Liver (tissue), 9 donors: ENCODE data around the gene ABCC2. TPM values are rescaled to one million over a fixed set of nuclear protein-coding genes. Genes with fewer than 3 reads are reported as not detected.

Experiments
- DNase-seq: peaks from one replicate; pipeline ENCODE4 v3.0.0-alpha.2; 2017; ENCODE audit warnings: low spot score
- H3K27ac ChIP-seq, 2 donors: one replicate each; pipeline ENCODE4 v1.7.0; 2013; ENCODE audit warnings: inconsistent platforms in 2 of 2, low read length in 2 of 2, control low read depth in 1 of 2, low read depth in 1 of 2, mild to moderate bottlenecking in 1 of 2
- H3K27me3 ChIP-seq, 4 donors: one replicate each; pipeline versions ENCODE4 v1.6.1 to v1.7.0; 2013; ENCODE audit warnings: low read length in 3 of 4, inconsistent platforms in 1 of 4, mild to moderate bottlenecking in 1 of 4, moderate library complexity in 1 of 4; ENCODE audit not compliant: control insufficient read depth in 4 of 4, insufficient read depth in 4 of 4
- H3K36me3 ChIP-seq, 4 donors: one replicate each; pipeline versions ENCODE4 v1.6.1 to v1.7.0; 2013; ENCODE audit warnings: low read length in 3 of 4, mild to moderate bottlenecking in 3 of 4, low read depth in 1 of 4, moderate library complexity in 1 of 4; ENCODE audit not compliant: control insufficient read depth in 4 of 4, insufficient read depth in 3 of 4
- H3K4me1 ChIP-seq, 4 donors: one replicate each; pipeline versions ENCODE4 v1.6.1 to v1.7.0; 2013; ENCODE audit warnings: low read length in 3 of 4, mild to moderate bottlenecking in 3 of 4, moderate library complexity in 1 of 4; ENCODE audit not compliant: control insufficient read depth in 4 of 4, insufficient read depth in 4 of 4
- H3K4me3 ChIP-seq, 3 donors: one replicate each; pipeline versions ENCODE4 v1.6.1 to v1.7.0; 2013; ENCODE audit warnings: low read length in 3 of 3, control low read depth in 1 of 3, low read depth in 1 of 3, mild to moderate bottlenecking in 1 of 3
- H3K9ac ChIP-seq, 2 donors: one replicate each; pipeline ENCODE4 v1.7.0; 2013; ENCODE audit warnings: low read length in 2 of 2, mild to moderate bottlenecking in 2 of 2, moderate library complexity in 2 of 2, control low read depth in 1 of 2, low read depth in 1 of 2
- H3K9me3 ChIP-seq, 4 donors: one replicate each; pipeline versions ENCODE4 v1.6.1 to v1.7.0; 2013; ENCODE audit warnings: low read length in 3 of 4; ENCODE audit not compliant: control insufficient read depth in 4 of 4
- EGR1 ChIP-seq, 2 donors: IDR thresholded peaks; 2 replicates each; pipeline ENCODE4 v1.6.1; 2016 to 2018; ENCODE audit warnings: antibody characterized with exemption in 2 of 2, low read depth in 2 of 2
- FOXA1 ChIP-seq: IDR thresholded peaks from 2 replicates; pipeline ENCODE4 v1.6.1; 2016; ENCODE audit warnings: antibody characterized with exemption
- FOXA2 ChIP-seq: IDR thresholded peaks from 2 replicates; pipeline ENCODE4 v1.6.1; 2016; ENCODE audit warnings: antibody characterized with exemption
- GABPA ChIP-seq, 2 donors: IDR thresholded peaks in 1 of 2; conservative IDR thresholded peaks in 1 of 2; 2 replicates each; pipeline ENCODE4 v1.6.1; 2016; ENCODE audit warnings: antibody characterized with exemption in 2 of 2, mild to moderate bottlenecking in 1 of 2, moderate library complexity in 1 of 2
- HNF4A ChIP-seq, 2 donors: conservative IDR thresholded peaks; 2 replicates each; pipeline ENCODE4 v1.6.1; 2016; ENCODE audit warnings: antibody characterized with exemption in 2 of 2, mild to moderate bottlenecking in 2 of 2
- HNF4G ChIP-seq: IDR thresholded peaks from 2 replicates; pipeline ENCODE4 v1.6.1; 2016; ENCODE audit warnings: antibody characterized with exemption
- NR2F2 ChIP-seq: IDR thresholded peaks from 2 replicates; pipeline ENCODE4 v1.6.1; 2016; ENCODE audit warnings: antibody characterized with exemption
- REST ChIP-seq: IDR thresholded peaks from 2 replicates; pipeline ENCODE4 v1.6.1; 2016; ENCODE audit warnings: antibody characterized with exemption, mild to moderate bottlenecking
- RXRA ChIP-seq, 2 donors: IDR thresholded peaks; 2 replicates each; pipeline ENCODE4 v1.6.1; 2017 to 2018; ENCODE audit warnings: antibody characterized with exemption in 2 of 2, mild to moderate bottlenecking in 1 of 2
- SP1 ChIP-seq: IDR thresholded peaks from 2 replicates; pipeline ENCODE4 v1.6.1; 2018; ENCODE audit warnings: antibody characterized with exemption, mild to moderate bottlenecking
- TAF1 ChIP-seq: conservative IDR thresholded peaks from 2 replicates; pipeline ENCODE4 v1.6.1; 2016; ENCODE audit warnings: antibody characterized with exemption, mild to moderate bottlenecking
- YY1 ChIP-seq: IDR thresholded peaks from 2 replicates; pipeline ENCODE4 v1.6.1; 2016; ENCODE audit warnings: antibody characterized with exemption, mild to moderate bottlenecking
- WGBS: extraction: QIAGEN DNeasy Blood & Tissue Kit; methylation state at CpG from one replicate; pipeline ENCODE4 v1.1.7; 2013; 5-methylcytosine and 5-hydroxymethylcytosine counted together
- polyA plus RNA-seq, 2 donors: library from polyadenylated mRNA; stranded (reverse) in 1 of 2; unstranded in 1 of 2; fragments of 200-250 nt in 1 of 2; fragments of >200 nt in 1 of 2; fragmentation: Nextera tagmentation in 1 of 2; extraction: Ambion mirVana in 1 of 2; gene quantifications; one replicate each; pipeline versions ENCODE4 v1.2.1 to v1.2.3, GENCODE V29; 2013 to 2015
- total RNA-seq, 2 donors: library from RNA; depleted of rRNA; stranded (reverse); fragments of >200 nt; gene quantifications; one replicate each; pipeline ENCODE4 v1.2.3, GENCODE V29; 2014
- TF ChIP-seq, protein P1 (sequence below): fragments of 150-350 bp; IDR thresholded peaks from 2 replicates; pipeline ENCODE4 v1.5.1; 2017; ENCODE audit warnings: improper control_type of control experiment, low read depth, low read length; ENCODE audit not compliant: missing input control
- TF ChIP-seq, protein P2 (sequence below): IDR thresholded peaks from 2 replicates; pipeline ENCODE4 v1.6.1; 2016; ENCODE audit warnings: antibody characterized with exemption
- TF ChIP-seq, protein P3 (sequence below): IDR thresholded peaks from 2 replicates; pipeline ENCODE4 v1.6.1; 2016; ENCODE audit warnings: antibody characterized with exemption
- donor health status: healthy.
- donor health status: healthy.
- donor health status: healthy.
- donor health status: healthy.
- donor health status: healthy.

Gene ABCC2
- total and polyA plus RNA-seq, 4 donors, result 45.6 to 234 (median 70.1) TPM

DNA sequence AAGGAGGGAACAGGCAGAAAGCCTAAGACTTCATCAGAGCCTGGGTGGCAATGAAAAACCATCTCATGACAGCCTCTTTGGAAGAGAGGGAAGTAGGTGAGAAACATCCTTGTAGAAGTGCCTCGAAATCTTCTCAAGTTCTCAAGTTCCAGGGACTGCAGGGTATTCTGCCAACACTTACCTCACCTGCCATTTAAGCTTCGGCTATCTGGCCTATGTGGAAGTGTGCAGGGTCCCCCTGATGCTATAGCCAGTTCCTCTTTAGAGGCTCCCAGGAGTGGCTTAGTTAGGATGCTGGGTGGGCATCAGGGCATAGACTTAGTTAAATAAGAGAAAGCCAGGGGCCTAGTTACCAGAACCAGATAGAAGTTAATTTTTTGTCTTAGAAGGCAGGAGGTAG lies 27.0 kb downstream of the ABCC2 start:
- Histone ChIP-seq H3K27ac (no peak overlapping the region), H3K36me3 (peaks cover 17 to 93% (median 76%) of the 10 kb centered on the region in 4 donors)

GRCh38 chr10:99809931-99810615 lies 27.6 kb downstream of the ABCC2 start:
- DNase-seq, result no peak
- WGBS, result 93% methylated on average over 7 of the region's 7 CpGs
- no peaks in the 10 kb centered on the region for H3K4me1 ChIP-seq
- no peak overlapping the region for H3K27ac ChIP-seq
- TF ChIP-seq NR2F2, result no peak
- TF ChIP-seq, protein P1, sequence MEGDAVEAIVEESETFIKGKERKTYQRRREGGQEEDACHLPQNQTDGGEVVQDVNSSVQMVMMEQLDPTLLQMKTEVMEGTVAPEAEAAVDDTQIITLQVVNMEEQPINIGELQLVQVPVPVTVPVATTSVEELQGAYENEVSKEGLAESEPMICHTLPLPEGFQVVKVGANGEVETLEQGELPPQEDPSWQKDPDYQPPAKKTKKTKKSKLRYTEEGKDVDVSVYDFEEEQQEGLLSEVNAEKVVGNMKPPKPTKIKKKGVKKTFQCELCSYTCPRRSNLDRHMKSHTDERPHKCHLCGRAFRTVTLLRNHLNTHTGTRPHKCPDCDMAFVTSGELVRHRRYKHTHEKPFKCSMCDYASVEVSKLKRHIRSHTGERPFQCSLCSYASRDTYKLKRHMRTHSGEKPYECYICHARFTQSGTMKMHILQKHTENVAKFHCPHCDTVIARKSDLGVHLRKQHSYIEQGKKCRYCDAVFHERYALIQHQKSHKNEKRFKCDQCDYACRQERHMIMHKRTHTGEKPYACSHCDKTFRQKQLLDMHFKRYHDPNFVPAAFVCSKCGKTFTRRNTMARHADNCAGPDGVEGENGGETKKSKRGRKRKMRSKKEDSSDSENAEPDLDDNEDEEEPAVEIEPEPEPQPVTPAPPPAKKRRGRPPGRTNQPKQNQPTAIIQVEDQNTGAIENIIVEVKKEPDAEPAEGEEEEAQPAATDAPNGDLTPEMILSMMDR, result no peak
- no peak for TF ChIP-seq FOXA2
- TF ChIP-seq TAF1, result no peak
- no peak for TF ChIP-seq SP1
- no peak for TF ChIP-seq RXRA (IDR thresholded peaks at IDR 0.05)
- no peak for TF ChIP-seq REST
- no peak for TF ChIP-seq HNF4G
- no peak for TF ChIP-seq FOXA1
- no peak for TF ChIP-seq YY1
- TF ChIP-seq, protein P2, sequence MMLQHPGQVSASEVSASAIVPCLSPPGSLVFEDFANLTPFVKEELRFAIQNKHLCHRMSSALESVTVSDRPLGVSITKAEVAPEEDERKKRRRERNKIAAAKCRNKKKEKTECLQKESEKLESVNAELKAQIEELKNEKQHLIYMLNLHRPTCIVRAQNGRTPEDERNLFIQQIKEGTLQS, result no peak
- TF ChIP-seq, protein P3, sequence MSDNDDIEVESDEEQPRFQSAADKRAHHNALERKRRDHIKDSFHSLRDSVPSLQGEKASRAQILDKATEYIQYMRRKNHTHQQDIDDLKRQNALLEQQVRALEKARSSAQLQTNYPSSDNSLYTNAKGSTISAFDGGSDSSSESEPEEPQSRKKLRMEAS, result no peak
- TF ChIP-seq EGR1 (IDR thresholded peaks at IDR 0.05; ENCODE audit: low read depth in 2 of 2), result no peak
- no peak for TF ChIP-seq HNF4A (conservative IDR thresholded peaks at IDR 0.05)
- H3K9ac ChIP-seq, result no peak overlapping the region
- no peaks in the 10 kb centered on the region for H3K27me3 ChIP-seq
- H3K4me3 ChIP-seq, result no peak overlapping the region
- peaks cover 17 to 93% (median 72%) of the 10 kb centered on the region in 4 donors for H3K36me3 ChIP-seq
- no peaks in the 10 kb centered on the region for H3K9me3 ChIP-seq

More for the DNA sequence above, 27.0 kb downstream of the ABCC2 start:
- no peak overlapping the region for H3K4me3 ChIP-seq
- 91% methylated on average over 2 of the region's 2 CpGs for WGBS
- H3K27me3 ChIP-seq, result no peaks in the 10 kb centered on the region
- H3K4me1 ChIP-seq, result no peaks in the 10 kb centered on the region
- no peak for TF ChIP-seq HNF4A (conservative IDR thresholded peaks at IDR 0.05)
- TF ChIP-seq REST, result no peak
- no peak for TF ChIP-seq FOXA2
- TF ChIP-seq GABPA (IDR thresholded peaks at IDR 0.05 in 1 of 2, conservative IDR thresholded peaks at IDR 0.05 in 1 of 2), result no peak
- TF ChIP-seq SP1, result no peak
- no peak overlapping the region for H3K9ac ChIP-seq
- no peaks in the 10 kb centered on the region for H3K9me3 ChIP-seq
- no peak for DNase-seq
